T-cell (primary cell): Measurements from ENCODE around the gene MLLT11. TPM values are rescaled to one million over a fixed set of nuclear protein-coding genes. Genes with fewer than 3 reads are reported as not detected.

ENCODE experiments used
- ATAC-seq, 4 experiments: fragments of 200-7000 bp in 3 of 4; fragments of 150-1000 bp in 1 of 4; cut with Tn5 transposase; replicated peaks in 1 of 4; 1 replicate in 3 of 4; 2 replicates in 1 of 4; pipeline ENCODE4 v1.10.0; 2021; ENCODE audit warnings: moderate library complexity in 3 of 4, mild to moderate bottlenecking in 2 of 4, moderate number of reproducible peaks in 1 of 4
- CTCF ChIA-PET, 2 donors: fragments of 300-600 bp; sonication (Branson Sonifier 250); formaldehyde crosslinking; loops; one replicate each; lab custom pipeline; 2022; ENCODE audit warnings: antibody characterized with exemption in 2 of 2; lab: Charles Lee
- POLR2A ChIA-PET, 2 donors: fragments of 300-600 bp; sonication (Branson Sonifier 250); formaldehyde crosslinking; loops; one replicate each; lab custom pipeline; 2022; ENCODE audit warnings: antibody characterized with exemption in 2 of 2; lab: Charles Lee
- DNase-seq, 35 experiments: peaks; one replicate each; pipeline versions ENCODE4 v3.0.0 to v3.0.0-alpha.2; 2013 to 2023
- H3K27ac ChIP-seq: one replicate; pipeline ENCODE4 v1.5.1; 2013; ENCODE audit warnings: low read length
- H3K27me3 ChIP-seq, 2 experiments: replicated peaks in 1 of 2; 1 replicate in 1 of 2; 2 replicates in 1 of 2; pipeline versions ENCODE4 v1.6.1 to v1.7.0; 2013; ENCODE audit warnings: low read length in 1 of 2, mixed read lengths in 1 of 2; ENCODE audit not compliant: control insufficient read depth in 2 of 2, insufficient read depth in 2 of 2; ENCODE audit errors: extremely low read depth in 1 of 2
- H3K36me3 ChIP-seq, 2 donors: 1 replicate in 1 of 2; 2 replicates in 1 of 2; pipeline versions ENCODE4 v1.6.1 to v1.7.0; 2013; ENCODE audit warnings: low read length in 1 of 2; ENCODE audit not compliant: control insufficient read depth in 2 of 2, insufficient read depth in 1 of 2; ENCODE audit errors: extremely low read depth in 1 of 2
- H3K4me1 ChIP-seq, 2 experiments: 1 replicate in 1 of 2; 2 replicates in 1 of 2; pipeline versions ENCODE4 v1.6.1 to v1.7.0; 2013; ENCODE audit warnings: low read length in 2 of 2, mixed read lengths in 1 of 2; ENCODE audit not compliant: insufficient read depth in 2 of 2, control insufficient read depth in 1 of 2; ENCODE audit errors: extremely low read depth in 1 of 2
- H3K4me3 ChIP-seq, 2 donors: 1 replicate in 1 of 2; 2 replicates in 1 of 2; pipeline versions ENCODE4 v1.5.1 to v1.7.0; 2013; ENCODE audit warnings: mild to moderate bottlenecking in 2 of 2, low read length in 1 of 2, moderate library complexity in 1 of 2; ENCODE audit not compliant: control insufficient read depth in 1 of 2; ENCODE audit errors: extremely low read depth in 1 of 2
- H3K9me3 ChIP-seq: 2 replicates; pipeline ENCODE4 v1.7.0; 2013
- H3K27ac Mint-ChIP-seq, 2 donors: one replicate each; pipeline ENCODE4 v1.8.0; 2020 to 2021; ENCODE audit warnings: mild to moderate bottlenecking in 2 of 2, mixed read lengths in 2 of 2
- H3K27me3 Mint-ChIP-seq, 2 donors: one replicate each; pipeline ENCODE4 v1.8.0; 2021 to 2022; ENCODE audit warnings: mixed read lengths in 2 of 2
- H3K36me3 Mint-ChIP-seq: one replicate; pipeline ENCODE4 v1.8.0; 2021; ENCODE audit warnings: mixed read lengths
- H3K4me1 Mint-ChIP-seq, 3 donors: one replicate each; pipeline ENCODE4 v1.8.0; 2020 to 2022; ENCODE audit warnings: mixed read lengths in 3 of 3, mild to moderate bottlenecking in 1 of 3
- H3K4me3 Mint-ChIP-seq, 3 donors: one replicate each; pipeline ENCODE4 v1.8.0; 2020 to 2022; ENCODE audit warnings: mild to moderate bottlenecking in 3 of 3, mixed read lengths in 3 of 3, moderate library complexity in 3 of 3
- H3K9me3 Mint-ChIP-seq, 3 donors: one replicate each; pipeline ENCODE4 v1.8.0; 2020 to 2022; ENCODE audit warnings: mixed read lengths in 3 of 3
- WGBS: methylation state at CpG from one replicate; pipeline ENCODE4 v1.1.5; 2013; ENCODE audit warnings: missing lambda C conversion rate; ENCODE audit not compliant: insufficient coverage; 5-methylcytosine and 5-hydroxymethylcytosine counted together
- total RNA-seq, 35 experiments: library from RNA in 6 of 35; stranded (reverse) in 6 of 35; fragments of 120-200 nt in 1 of 35; gene quantifications; one replicate each; pipeline versions ENCODE4 v1.2.1 to v1.2.4 and lab custom pipeline; 2013 to 2026

MLLT11 gene
- total RNA-seq, 5 donors from 2014 or later (not counting 1 experiment from before 2014, with no cell fraction given) = 3.6 to 4.9 (median 3.9) TPM

GRCh38 chr1:151058692-151059091 is 1.5 kb upstream of the MLLT11 start:
- no CpG with 5 or more reads among the region's 10 CpGs for WGBS
- POLR2A ChIA-PET = interaction anchor here (1.1 to 1.6 kb wide), 2 partner anchors 9 to 11 kb away, joined by 14 to 16 read pairs; partner anchors contain the start of gene C1orf56 (in 1 of the 2)
- DNase-seq (peak in 3 of 35 experiments; percentile 13 to 31 (median 16)), ATAC-seq (no peak)
- Mint-ChIP-seq H3K27ac (peak overlapping the region; percentile 96 to 99), H3K9me3 (no peaks in the 10 kb centered on the region), H3K27me3 (no peaks in the 10 kb centered on the region), H3K36me3 (peaks cover 43% of the 10 kb centered on the region), H3K4me3 (peak overlapping the region; percentile 93 to 99 (median 95)), H3K4me1 (peaks cover 52 to 65% (median 52%) of the 10 kb centered on the region in 3 donors)
- Histone ChIP-seq H3K27ac (peak overlapping the region; percentile 92), H3K27me3 (no peaks in the 10 kb centered on the region), H3K9me3 (no peaks in the 10 kb centered on the region), H3K4me3 (peak overlapping the region; percentile 78 to 100), H3K36me3 (peaks cover 0 to 31% of the 10 kb centered on the region in 2 donors), H3K4me1 (peaks cover 21 to 45% of the 10 kb centered on the region in 2 experiments)
- CTCF ChIA-PET = interaction anchor here (0.5 to 3.1 kb wide), 11 partner anchors 8 to 489 kb away, joined by 3 to 22 read pairs (median 5); partner anchors contain the start of genes C1orf56 (in 1 of the 2), GABPB2 (in 1 of the 2) and TNFAIP8L2 (in 1 of the 2)

- CTCF ChIA-PET = interaction anchor here (0.5 to 3.1 kb wide), 11 partner anchors 8 to 873 kb away, joined by 3 to 22 read pairs (median 4); partner anchors contain the start of genes C1orf56 (in 1 of the 2), CERS2 (in 1 of the 2) and GABPB2 (in 1 of the 2)
- H3K36me3 Mint-ChIP-seq = peaks cover 39% of the 10 kb centered on the region
- H3K27ac Mint-ChIP-seq = peak within 1 kb of the TSS; percentile 96 to 99
- H3K9me3 Mint-ChIP-seq = no peaks in the 10 kb centered on the region
- no peaks in the 10 kb centered on the region for H3K27me3 Mint-ChIP-seq
- H3K4me1 ChIP-seq = peaks cover 18 to 39% of the 10 kb centered on the region in 2 experiments
- under 1% methylated on average over 41 of the region's 58 CpGs for WGBS
- POLR2A ChIA-PET = interaction anchor here in 1 of 2 donors (0.6 to 0.7 kb wide), 2 partner anchors 12 to 195 kb away, joined by 4 to 12 read pairs; partner anchors contain the start of gene PSMD4
- H3K36me3 ChIP-seq = peaks cover 0 to 24% of the 10 kb centered on the region in 2 donors
- peak; percentile 68 to 93 (median 81) for DNase-seq
- no peaks in the 10 kb centered on the region for H3K27me3 ChIP-seq
- no peaks in the 10 kb centered on the region for H3K9me3 ChIP-seq
- H3K27ac ChIP-seq = peak within 1 kb of the TSS; percentile 92
- peak; percentile 77 to 83 (median 80) for ATAC-seq
- H3K4me3 ChIP-seq = peak within 1 kb of the TSS; percentile 78 to 100
- peak within 1 kb of the TSS; percentile 93 to 99 (median 95) for H3K4me3 Mint-ChIP-seq
- H3K4me1 Mint-ChIP-seq = peaks cover 46 to 59% (median 46%) of the 10 kb centered on the region in 3 donors
These were observed 839 bp upstream of the MLLT11 start, which contains the start of gene CDC42SE1 for GRCh38 chr1:151059109-151060006. Gene CDC42SE1 (minus strand): TSS chr1:151059622. CDS start chr1:151055730, 3,892 bp downstream.

GRCh38 chr1:151060657-151061421 is 642 bp downstream of the MLLT11 start:
- WGBS = no CpG with 5 or more reads among the region's 4 CpGs
- ATAC-seq (no peak), DNase-seq (no peak)
- CTCF ChIA-PET = interaction anchor here (0.6 to 3.1 kb wide), 6 partner anchors 10 to 39 kb away, joined by 3 to 22 read pairs (median 5); partner anchors contain the start of genes C1orf56 (in 1 of the 2) and GABPB2 (in 1 of the 2)
- Mint-ChIP-seq H3K4me3 (peak overlapping the region; percentile 93 to 99 (median 95)), H3K4me1 (peaks cover 31 to 44% (median 32%) of the 10 kb centered on the region in 3 donors), H3K9me3 (no peaks in the 10 kb centered on the region), H3K27ac (peak overlapping the region; percentile 96 to 99), H3K27me3 (no peaks in the 10 kb centered on the region), H3K36me3 (peaks cover 24% of the 10 kb centered on the region)
- no peaks in the 10 kb centered on the region for H3K9me3 ChIP-seq
- peaks cover 4 to 24% of the 10 kb centered on the region in 2 experiments for H3K4me1 ChIP-seq
- H3K27ac ChIP-seq = peak overlapping the region; percentile 92
- POLR2A ChIA-PET = interaction anchor here in 1 of 2 donors (0.6 kb wide), 2 partner anchors 151 to 498 kb away, joined by 3 read pairs; no protein-coding TSS in a partner anchor
- H3K36me3 ChIP-seq = peaks cover 5 to 9% of the 10 kb centered on the region in 2 donors
- peak overlapping the region; percentile 78 to 100 for H3K4me3 ChIP-seq
- H3K27me3 ChIP-seq = no peaks in the 10 kb centered on the region

GRCh38 chr1:151061704-151062103 is 1.5 kb downstream of the MLLT11 start:
- H3K27me3 Mint-ChIP-seq = no peaks in the 10 kb centered on the region
- peak overlapping the region; percentile 16 to 28 for H3K27ac Mint-ChIP-seq
- peaks cover 15% of the 10 kb centered on the region for H3K36me3 Mint-ChIP-seq
- DNase-seq = no peak
- Histone ChIP-seq H3K27me3 (no peaks in the 10 kb centered on the region), H3K4me3 (no peak overlapping the region), H3K9me3 (no peaks in the 10 kb centered on the region), H3K27ac (no peak overlapping the region), H3K4me1 (peaks cover 4 to 19% of the 10 kb centered on the region in 2 experiments), H3K36me3 (peaks cover 4 to 9% of the 10 kb centered on the region in 2 donors)
- H3K9me3 Mint-ChIP-seq = no peaks in the 10 kb centered on the region
- CTCF ChIA-PET = interaction anchor here in 1 of 2 donors (0.5 to 3.1 kb wide), 6 partner anchors 9 to 562 kb away, joined by 3 to 22 read pairs (median 5); partner anchors contain the start of genes C1orf56 and GABPB2
- no CpG with 5 or more reads among the region's 2 CpGs for WGBS
- ATAC-seq = no peak
- H3K4me1 Mint-ChIP-seq = peaks cover 22 to 35% (median 24%) of the 10 kb centered on the region in 3 donors
- POLR2A ChIA-PET = interaction anchor here in 1 of 2 donors (0.8 kb wide), 1 partner anchor 9 kb away, joined by 4 read pairs; no protein-coding TSS in a partner anchor
- no peak overlapping the region for H3K4me3 Mint-ChIP-seq

GRCh38 chr1:151062741-151063371 is 2.7 kb downstream of the MLLT11 start:
- CTCF ChIA-PET = interaction anchor here (1.0 to 1.7 kb wide), 2 partner anchors 15 to 38 kb away, joined by 3 to 6 read pairs; partner anchors contain the start of gene C1orf56 (in 1 of the 2)
- 86% methylated on average over 1 of the region's 3 CpGs for WGBS
- DNase-seq (no peak), ATAC-seq (no peak)
- Histone ChIP-seq H3K9me3 (no peaks in the 10 kb centered on the region), H3K27me3 (no peaks in the 10 kb centered on the region), H3K27ac (no peak overlapping the region), H3K4me3 (no peak overlapping the region), H3K36me3 (peaks cover 0 to 9% of the 10 kb centered on the region in 2 donors), H3K4me1 (peaks cover 4 to 11% of the 10 kb centered on the region in 2 experiments)
- Mint-ChIP-seq H3K9me3 (no peaks in the 10 kb centered on the region), H3K36me3 (peaks cover 8% of the 10 kb centered on the region), H3K27me3 (no peaks in the 10 kb centered on the region), H3K27ac (no peak overlapping the region), H3K4me3 (no peak overlapping the region), H3K4me1 (peaks cover 16 to 24% (median 21%) of the 10 kb centered on the region in 3 donors)
- POLR2A ChIA-PET = no interaction called here
